Measurements from ENCODE around the gene CARMIL1. TPM values are rescaled to one million over a fixed set of nuclear protein-coding genes. Genes with fewer than 3 reads are reported as not detected.

The CARMIL1 gene
- total and polyA plus RNA-seq, 8 donors: 5.9 to 9.4 (median 7.8) TPM

- H3K27ac ChIP-seq: no peak overlapping the region
- intact Hi-C loops (cut with DNase I): no loop called here
- no peaks in the 10 kb centered on the region for H3K36me3 ChIP-seq
- DNase-seq (no peak), FAIRE-seq (no peak), ATAC-seq (no peak)
- WGBS, 2 donors: 12 to 16% methylated on average over 1 of the region's 1 CpG
- no peak for TF ChIP-seq CTCF (IDR thresholded peaks at IDR 0.05)
- no peaks in the 10 kb centered on the region for H3K9me3 ChIP-seq
- no peak overlapping the region for H3K4me3 ChIP-seq
- peaks cover 0 to 19% (median 9%) of the 10 kb centered on the region in 3 donors for H3K4me1 ChIP-seq
- H3K27me3 ChIP-seq: no peaks in the 10 kb centered on the region
Observed at GRCh38 chr6:25302151-25302550, 23.0 kb downstream of the CARMIL1 start.

GRCh38 chr6:25302677-25303128, 23.5 kb downstream of the CARMIL1 start:
- Histone ChIP-seq H3K27ac (no peak overlapping the region), H3K36me3 (no peaks in the 10 kb centered on the region), H3K9me3 (no peaks in the 10 kb centered on the region), H3K4me3 (no peak overlapping the region), H3K27me3 (no peaks in the 10 kb centered on the region), H3K4me1 (peaks cover 0 to 24% (median 14%) of the 10 kb centered on the region in 3 donors)
- 37 to 47% methylated on average over 6 of the region's 6 CpGs for WGBS, 2 donors
- no peak for TF ChIP-seq CTCF (IDR thresholded peaks at IDR 0.05)
- ATAC-seq (peak in 3 of 4 donors; percentile 66 to 75 (median 71)), FAIRE-seq (no peak), DNase-seq (no peak)
- intact Hi-C loops (cut with DNase I): no loop called here

GRCh38 chr6:25303254-25303653, 24.1 kb downstream of the CARMIL1 start:
- TF ChIP-seq CTCF (IDR thresholded peaks at IDR 0.05): no peak
- no peaks in the 10 kb centered on the region for H3K36me3 ChIP-seq
- no peak overlapping the region for H3K27ac ChIP-seq
- no peak for DNase-seq
- H3K9me3 ChIP-seq: no peaks in the 10 kb centered on the region
- H3K4me3 ChIP-seq: no peak overlapping the region
- WGBS, 2 donors: 94 to 97% methylated on average over 1 of the region's 1 CpG
- H3K27me3 ChIP-seq: no peaks in the 10 kb centered on the region
- peaks cover 0 to 29% (median 18%) of the 10 kb centered on the region in 3 donors for H3K4me1 ChIP-seq
- peak in 2 of 4 donors; percentile 30 to 53 for ATAC-seq
- intact Hi-C loops (cut with DNase I): no loop called here
- no peak for FAIRE-seq

- Histone ChIP-seq H3K4me1 (peaks cover 0 to 29% (median 18%) of the 10 kb centered on the region in 3 donors), H3K4me3 (no peak overlapping the region), H3K27ac (no peak overlapping the region), H3K27me3 (no peaks in the 10 kb centered on the region), H3K9me3 (no peaks in the 10 kb centered on the region), H3K36me3 (no peaks in the 10 kb centered on the region)
- DNase-seq: no peak
- WGBS, 2 donors: 99 to 100% methylated on average over 2 of the region's 2 CpGs
- intact Hi-C loops (cut with DNase I): no loop called here
- no peak for ATAC-seq
- FAIRE-seq: no peak
- TF ChIP-seq CTCF (IDR thresholded peaks at IDR 0.05): no peak
Observed at GRCh38 chr6:25306379-25306778, 27.2 kb downstream of the CARMIL1 start.

GRCh38 chr6:25307805-25308494, 28.8 kb downstream of the CARMIL1 start:
- Histone ChIP-seq H3K36me3 (no peaks in the 10 kb centered on the region), H3K4me1 (peaks cover 0 to 24% (median 18%) of the 10 kb centered on the region in 3 donors), H3K27me3 (no peaks in the 10 kb centered on the region), H3K9me3 (no peaks in the 10 kb centered on the region), H3K4me3 (no peak overlapping the region), H3K27ac (no peak overlapping the region)
- FAIRE-seq (no peak), ATAC-seq (peak in 2 of 4 donors; percentile 59 to 62), DNase-seq (no peak)
- TF ChIP-seq CTCF (IDR thresholded peaks at IDR 0.05): no peak
- WGBS, 2 donors: 33 to 42% methylated on average over 4 of the region's 4 CpGs
- intact Hi-C loops (cut with DNase I): no loop called here

All from pancreas (tissue), 10 donors.